Activated B cell treated with CpG ODN at 0.5 μM for 24 hours (primary cell): ENCODE results near the gene EPB41L3. TPM values are rescaled to one million over a fixed set of nuclear protein-coding genes. Genes with fewer than 3 reads are reported as not detected.

Experiments used
- ATAC-seq: fragments of 200-7000 bp; cut with Tn5 transposase; one replicate; pipeline ENCODE4 v1.10.0; 2021; ENCODE audit warnings: low read depth, mild to moderate bottlenecking, moderate library complexity
- CTCF ChIA-PET: fragments of 350-600 bp; sonication (Branson Sonifier 250); formaldehyde crosslinking; loops from one replicate; lab custom pipeline; 2021; ENCODE audit warnings: antibody characterized with exemption; lab: Charles Lee
- POLR2A ChIA-PET: fragments of 350-600 bp; sonication (Branson Sonifier 250); formaldehyde crosslinking; loops from one replicate; lab custom pipeline; 2021; ENCODE audit warnings: antibody characterized with exemption; lab: Charles Lee
- DNase-seq: peaks from one replicate; pipeline ENCODE4 v3.0.0; 2022
- H3K27ac Mint-ChIP-seq: one replicate; pipeline ENCODE4 v1.8.0; 2020; ENCODE audit warnings: mixed read lengths
- H3K27me3 Mint-ChIP-seq: one replicate; pipeline ENCODE4 v1.8.0; 2021; ENCODE audit warnings: mixed read lengths
- H3K36me3 Mint-ChIP-seq: one replicate; pipeline ENCODE4 v1.8.0; 2021; ENCODE audit warnings: low read depth, mixed read lengths
- H3K4me1 Mint-ChIP-seq: one replicate; pipeline ENCODE4 v1.8.0; 2021; ENCODE audit warnings: mixed read lengths
- H3K4me3 Mint-ChIP-seq: one replicate; pipeline ENCODE4 v1.8.0; 2020; ENCODE audit warnings: mild to moderate bottlenecking, mixed read lengths
- H3K9me3 Mint-ChIP-seq: one replicate; pipeline ENCODE4 v1.8.0; 2020; ENCODE audit warnings: mixed read lengths
- intact Hi-C: fragments of 100-400 bp; cut with micrococcal nuclease; formaldehyde crosslinking; loops from one replicate; pipeline ENCODE4 v1.15.1; 2024
- total RNA-seq: library from RNA; stranded (reverse); gene quantifications from 2 replicates; pipeline ENCODE4 v1.2.3, GENCODE V29; 2022
- TF ChIP-seq, protein P1 (sequence below): fragments of 200-600 bp; IDR thresholded peaks from one replicate; pipeline ENCODE4 v1.8.0; 2022; ENCODE audit warnings: antibody characterized with exemption, mild to moderate bottlenecking

EPB41L3 gene
- total RNA-seq, 1 donor from 2014 or later: 0.73 TPM

DNA sequence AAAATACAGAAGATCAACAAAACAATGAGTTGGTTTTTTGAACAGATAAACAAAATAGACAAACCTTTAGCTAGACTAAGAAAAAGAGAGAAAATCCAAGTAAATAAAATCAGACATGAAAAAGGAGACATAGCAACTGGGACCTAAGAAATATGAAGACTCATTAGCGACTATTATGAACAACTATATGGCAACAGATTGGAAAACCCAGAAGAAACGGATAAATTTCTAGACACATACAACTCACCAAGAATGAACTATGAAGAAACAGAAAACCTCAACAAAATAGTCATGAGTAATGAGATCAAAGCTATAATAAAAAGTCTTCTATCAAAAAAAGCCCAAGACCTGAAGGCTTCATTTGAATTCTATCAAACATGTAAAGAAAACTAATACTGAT is 59.3 kb downstream of the EPB41L3 start:
- Mint-ChIP-seq H3K27ac (no peak overlapping the region), H3K4me1 (no peaks in the 10 kb centered on the region), H3K36me3 (no peaks in the 10 kb centered on the region), H3K9me3 (peaks cover 16% of the 10 kb centered on the region), H3K4me3 (no peak overlapping the region), H3K27me3 (peaks cover 6% of the 10 kb centered on the region)
- ATAC-seq (no peak), DNase-seq (no peak)
- intact Hi-C loops: no loop called here
- ChIA-PET POLR2A (no interaction called here), CTCF (no interaction called here)
- TF ChIP-seq, protein P1, sequence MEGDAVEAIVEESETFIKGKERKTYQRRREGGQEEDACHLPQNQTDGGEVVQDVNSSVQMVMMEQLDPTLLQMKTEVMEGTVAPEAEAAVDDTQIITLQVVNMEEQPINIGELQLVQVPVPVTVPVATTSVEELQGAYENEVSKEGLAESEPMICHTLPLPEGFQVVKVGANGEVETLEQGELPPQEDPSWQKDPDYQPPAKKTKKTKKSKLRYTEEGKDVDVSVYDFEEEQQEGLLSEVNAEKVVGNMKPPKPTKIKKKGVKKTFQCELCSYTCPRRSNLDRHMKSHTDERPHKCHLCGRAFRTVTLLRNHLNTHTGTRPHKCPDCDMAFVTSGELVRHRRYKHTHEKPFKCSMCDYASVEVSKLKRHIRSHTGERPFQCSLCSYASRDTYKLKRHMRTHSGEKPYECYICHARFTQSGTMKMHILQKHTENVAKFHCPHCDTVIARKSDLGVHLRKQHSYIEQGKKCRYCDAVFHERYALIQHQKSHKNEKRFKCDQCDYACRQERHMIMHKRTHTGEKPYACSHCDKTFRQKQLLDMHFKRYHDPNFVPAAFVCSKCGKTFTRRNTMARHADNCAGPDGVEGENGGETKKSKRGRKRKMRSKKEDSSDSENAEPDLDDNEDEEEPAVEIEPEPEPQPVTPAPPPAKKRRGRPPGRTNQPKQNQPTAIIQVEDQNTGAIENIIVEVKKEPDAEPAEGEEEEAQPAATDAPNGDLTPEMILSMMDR: no peak

DNA sequence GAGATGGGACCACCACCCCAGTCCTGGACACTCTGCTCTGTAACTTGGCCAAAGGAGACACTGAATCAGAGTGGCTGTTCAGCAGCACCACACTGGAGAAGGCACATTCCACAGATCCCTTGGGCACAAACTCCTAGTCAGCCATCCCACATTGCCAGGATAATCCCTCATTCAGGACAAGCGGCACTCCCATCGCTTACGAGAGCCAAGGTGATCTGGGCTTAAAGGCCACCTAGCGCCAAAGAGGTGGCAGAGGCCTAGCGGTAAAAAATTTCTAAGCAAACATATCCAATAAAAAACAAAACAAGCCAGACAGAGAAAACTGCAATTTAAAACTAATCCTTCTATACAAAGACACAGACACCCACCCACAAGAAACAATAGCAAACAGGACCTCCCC is 62.2 kb downstream of the EPB41L3 start:
- ChIA-PET POLR2A (no interaction called here), CTCF (no interaction called here)
- H3K9me3 Mint-ChIP-seq: peaks cover 11% of the 10 kb centered on the region
- no peaks in the 10 kb centered on the region for H3K36me3 Mint-ChIP-seq
- H3K27ac Mint-ChIP-seq: no peak overlapping the region
- no peak for DNase-seq
- no peaks in the 10 kb centered on the region for H3K4me1 Mint-ChIP-seq
- intact Hi-C loops: no loop called here
- H3K27me3 Mint-ChIP-seq: peaks cover 17% of the 10 kb centered on the region
- ATAC-seq: no peak
- no peak overlapping the region for H3K4me3 Mint-ChIP-seq
- TF ChIP-seq, protein P1: no peak

DNA sequence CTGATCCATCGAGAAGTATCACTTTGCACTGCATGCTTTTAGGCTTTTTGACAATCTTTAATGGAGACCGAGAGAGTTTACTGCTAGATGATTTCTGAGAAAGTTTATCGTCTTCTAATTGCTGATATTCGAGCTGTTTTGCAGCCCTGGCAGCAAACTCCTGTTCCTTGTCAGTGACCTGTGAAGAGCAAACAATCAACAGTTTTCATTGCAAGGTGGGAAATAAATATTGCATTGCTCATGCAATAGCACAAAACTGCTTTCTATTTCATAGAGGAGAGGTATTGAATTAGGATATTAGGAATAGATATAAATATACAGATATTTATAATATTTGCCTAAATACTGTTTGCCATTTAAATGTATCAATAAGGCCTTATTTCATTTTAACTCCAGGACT is 65.5 kb downstream of the EPB41L3 start:
- no peaks in the 10 kb centered on the region for H3K36me3 Mint-ChIP-seq
- ChIA-PET CTCF (no interaction called here), POLR2A (no interaction called here)
- peaks cover 4% of the 10 kb centered on the region for H3K9me3 Mint-ChIP-seq
- no peak for DNase-seq
- TF ChIP-seq, protein P1: no peak
- no peaks in the 10 kb centered on the region for H3K4me1 Mint-ChIP-seq
- H3K27me3 Mint-ChIP-seq: peaks cover 20% of the 10 kb centered on the region
- H3K27ac Mint-ChIP-seq: no peak overlapping the region
- intact Hi-C loops: no loop called here
- ATAC-seq: no peak
- no peak overlapping the region for H3K4me3 Mint-ChIP-seq

DNA sequence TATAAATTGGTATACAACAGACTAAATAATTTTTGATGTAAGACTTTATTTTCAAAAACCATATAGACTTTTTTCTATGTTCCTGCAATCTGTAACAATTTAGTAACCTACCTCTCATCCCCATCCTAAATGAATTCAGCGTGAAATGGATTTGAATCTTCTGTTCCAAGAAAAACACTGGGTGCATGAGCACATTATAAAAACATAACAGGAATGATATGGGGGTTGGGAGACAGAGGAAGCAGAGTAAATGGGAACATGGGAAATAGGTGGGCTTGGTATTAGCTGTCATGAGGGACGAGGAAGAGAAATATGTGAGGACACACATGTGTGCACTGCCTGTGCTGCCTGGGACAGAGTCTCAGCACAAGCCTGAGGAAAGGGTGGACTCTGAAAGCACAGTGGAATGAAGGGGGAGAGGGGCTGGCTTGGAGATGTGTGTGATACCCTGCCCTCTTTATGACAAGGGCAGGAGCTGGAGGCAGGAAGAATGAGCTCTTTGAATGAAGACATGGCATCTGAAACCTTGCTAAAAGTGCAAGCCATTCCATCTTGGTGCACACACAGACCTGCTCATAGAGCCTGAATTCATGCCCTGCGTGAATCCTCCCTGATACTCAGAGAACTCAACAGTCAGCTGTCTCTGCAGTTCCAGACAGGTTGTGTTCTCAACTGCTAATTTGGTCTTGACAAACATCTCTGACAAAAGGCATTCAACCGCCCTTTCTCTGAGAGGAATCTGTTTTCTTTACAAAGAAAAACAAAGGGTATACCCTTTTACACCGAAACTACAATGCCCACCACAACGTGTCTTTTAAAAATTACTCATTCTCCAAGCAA is 66.6 kb downstream of the EPB41L3 start:
- Mint-ChIP-seq H3K27ac (no peak overlapping the region), H3K36me3 (no peaks in the 10 kb centered on the region), H3K9me3 (peaks cover 2% of the 10 kb centered on the region), H3K27me3 (peaks cover 17% of the 10 kb centered on the region), H3K4me3 (no peak overlapping the region), H3K4me1 (no peaks in the 10 kb centered on the region)
- DNase-seq: no peak
- TF ChIP-seq, protein P1: no peak
- CTCF ChIA-PET: no interaction called here
- POLR2A ChIA-PET: no interaction called here
- ATAC-seq: no peak
- intact Hi-C loops: no loop called here

DNA sequence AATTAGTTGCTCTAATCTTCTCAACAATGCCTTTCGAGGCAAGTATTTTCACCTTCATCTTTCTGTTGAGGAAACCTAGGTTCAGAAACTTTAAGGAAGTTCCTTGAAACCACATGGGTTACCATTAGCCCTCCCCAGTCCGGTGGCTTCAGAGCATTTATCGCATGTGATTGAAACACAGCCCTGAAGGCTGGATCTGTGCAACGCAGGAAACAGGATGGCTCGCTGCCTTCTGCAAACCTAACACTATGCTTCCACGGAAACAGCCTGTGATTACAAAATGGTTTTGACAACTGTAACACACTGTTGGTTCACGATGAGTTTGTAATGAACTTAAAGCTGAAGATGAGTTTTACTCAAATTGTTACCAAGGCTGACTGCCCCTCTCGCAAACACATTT is 68.5 kb downstream of the EPB41L3 start:
- intact Hi-C loops: no loop called here
- Mint-ChIP-seq H3K36me3 (no peaks in the 10 kb centered on the region), H3K27ac (no peak overlapping the region), H3K9me3 (no peaks in the 10 kb centered on the region), H3K27me3 (peaks cover 17% of the 10 kb centered on the region), H3K4me1 (no peaks in the 10 kb centered on the region), H3K4me3 (no peak overlapping the region)
- no peak for ATAC-seq
- POLR2A ChIA-PET: no interaction called here
- TF ChIP-seq, protein P1: no peak
- CTCF ChIA-PET: no interaction called here
- no peak for DNase-seq
